IPS-18a (cell line): ENCODE data around the gene ARHGAP24.

Experiments used
- H3K27ac ChIP-seq: one replicate; pipeline ENCODE4 v1.5.1; 2013; ENCODE audit warnings: low read length
- H3K27me3 ChIP-seq: one replicate; pipeline ENCODE4 v1.6.1; 2013; ENCODE audit warnings: mild to moderate bottlenecking, low read length; ENCODE audit not compliant: control insufficient read depth, insufficient read depth
- H3K36me3 ChIP-seq: one replicate; pipeline ENCODE4 v1.6.1; 2013; ENCODE audit warnings: low read depth, low read length; ENCODE audit not compliant: control insufficient read depth
- H3K4me1 ChIP-seq: one replicate; pipeline ENCODE4 v1.6.1; 2013; ENCODE audit warnings: low read depth, low read length; ENCODE audit not compliant: control insufficient read depth
- H3K4me3 ChIP-seq: one replicate; pipeline ENCODE4 v1.5.1; 2013; ENCODE audit warnings: low read length
- H3K9ac ChIP-seq: one replicate; pipeline ENCODE4 v1.6.1; 2013; ENCODE audit warnings: mild to moderate bottlenecking, low read length, moderate library complexity
- H3K9me3 ChIP-seq: one replicate; pipeline ENCODE4 v1.6.1; 2013; ENCODE audit warnings: low read depth, low read length; ENCODE audit not compliant: control insufficient read depth

Gene ARHGAP24

DNA sequence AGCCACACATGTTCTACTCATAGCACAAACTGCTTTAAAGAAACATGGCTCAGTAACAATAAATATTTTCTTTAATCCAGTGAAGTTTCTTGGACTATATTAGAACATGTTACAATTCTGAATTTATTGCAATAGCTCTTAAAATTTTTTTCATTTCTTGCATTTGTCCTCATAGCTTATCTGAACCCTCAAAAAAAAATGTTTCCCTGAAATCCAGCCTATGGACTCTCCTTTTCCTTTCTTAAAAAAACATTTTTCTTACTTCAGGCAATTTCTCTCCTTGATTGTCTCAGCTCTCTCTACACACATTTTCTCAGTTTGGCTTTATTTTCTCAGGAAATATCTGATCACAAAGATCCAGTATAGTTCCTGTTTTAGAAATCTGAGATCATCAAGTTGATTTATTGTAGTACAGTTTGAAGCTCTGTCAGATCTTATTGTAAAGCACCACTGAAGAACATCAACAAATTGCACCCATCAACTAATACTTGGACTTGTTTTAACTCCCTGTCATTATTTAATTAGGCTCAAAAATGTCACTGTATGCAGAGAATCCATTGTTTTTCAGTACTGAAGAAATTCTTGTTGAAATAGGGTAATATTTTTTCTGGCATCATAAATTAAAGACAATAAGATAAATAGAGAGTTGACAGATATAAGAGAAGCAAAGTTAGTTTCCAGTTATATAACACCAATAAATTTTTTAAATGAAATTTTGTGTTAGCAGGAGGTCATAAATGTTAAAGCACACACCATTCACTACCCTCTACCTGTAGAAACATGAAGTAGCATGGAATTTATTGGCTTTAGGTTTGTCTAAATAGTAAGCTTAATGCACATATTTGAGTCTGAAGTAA is 317.7 kb downstream of the ARHGAP24 start:
- H3K27ac ChIP-seq: no peak overlapping the region

DNA sequence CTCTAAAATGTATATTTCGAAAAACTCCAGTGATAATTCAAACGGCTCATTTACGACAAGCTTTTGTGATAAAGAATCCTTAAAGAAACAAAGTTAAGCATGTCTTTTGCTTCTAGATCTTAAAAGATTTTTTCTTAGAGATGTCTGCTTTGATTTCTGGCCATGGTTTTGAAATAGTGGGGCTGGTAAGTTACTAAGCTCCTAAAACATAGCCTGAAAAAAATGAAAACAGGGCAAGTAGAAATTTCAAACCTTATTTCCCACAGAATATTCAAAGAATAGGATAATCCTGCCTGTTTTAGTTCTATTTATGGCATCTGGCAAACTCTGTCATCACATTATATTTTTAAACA is 318.3 kb downstream of the ARHGAP24 start:
- Histone ChIP-seq H3K4me3 (no peak overlapping the region), H3K4me1 (no peaks in the 10 kb centered on the region), H3K36me3 (no peaks in the 10 kb centered on the region), H3K9me3 (no peaks in the 10 kb centered on the region), H3K9ac (no peak overlapping the region), H3K27me3 (no peaks in the 10 kb centered on the region), H3K27ac (no peak overlapping the region)

More for the DNA sequence above, 317.7 kb downstream of the ARHGAP24 start:
- no peaks in the 10 kb centered on the region for H3K9me3 ChIP-seq
- no peak overlapping the region for H3K9ac ChIP-seq
- no peaks in the 10 kb centered on the region for H3K36me3 ChIP-seq
- no peaks in the 10 kb centered on the region for H3K27me3 ChIP-seq
- H3K4me1 ChIP-seq: no peaks in the 10 kb centered on the region
- H3K4me3 ChIP-seq: no peak overlapping the region

DNA sequence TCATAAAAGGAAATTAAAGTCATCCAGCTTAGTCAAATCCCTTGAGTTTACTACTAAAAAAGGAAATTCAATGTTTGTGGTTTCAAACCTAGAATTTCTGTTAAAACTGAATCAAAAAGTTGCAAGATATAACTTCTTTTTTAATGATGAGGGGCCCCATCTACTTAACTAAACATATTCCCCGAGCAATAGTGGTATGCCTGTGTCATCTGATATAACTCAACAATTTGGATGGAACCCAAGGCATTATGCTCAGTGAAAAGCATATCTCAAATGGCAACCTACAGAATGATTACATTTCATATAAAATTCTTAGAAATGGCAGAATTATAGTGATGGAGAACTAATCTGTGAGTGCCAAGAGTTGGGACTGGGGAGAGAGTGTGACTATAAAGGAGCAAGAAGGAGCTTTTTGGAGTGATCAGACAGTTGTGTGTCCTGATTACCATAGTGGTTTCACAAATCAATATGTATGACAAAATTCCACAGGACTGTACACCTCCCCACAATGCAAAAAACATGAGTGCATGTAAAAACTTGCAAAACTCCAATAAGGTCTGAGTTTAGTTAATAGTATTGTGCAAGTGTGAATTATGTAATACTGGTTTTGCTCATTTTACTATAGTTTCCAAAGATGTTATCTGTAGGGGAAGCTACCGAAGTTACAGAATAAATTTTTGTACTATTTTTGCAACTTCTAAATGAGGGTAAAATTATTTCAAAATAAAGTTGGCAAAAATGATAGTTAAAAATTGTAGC is 323.2 kb downstream of the ARHGAP24 start:
- no peaks in the 10 kb centered on the region for H3K9me3 ChIP-seq
- no peaks in the 10 kb centered on the region for H3K36me3 ChIP-seq
- no peak overlapping the region for H3K4me3 ChIP-seq
- H3K27me3 ChIP-seq: no peaks in the 10 kb centered on the region
- no peak overlapping the region for H3K9ac ChIP-seq
- H3K4me1 ChIP-seq: no peaks in the 10 kb centered on the region
- H3K27ac ChIP-seq: no peak overlapping the region

DNA sequence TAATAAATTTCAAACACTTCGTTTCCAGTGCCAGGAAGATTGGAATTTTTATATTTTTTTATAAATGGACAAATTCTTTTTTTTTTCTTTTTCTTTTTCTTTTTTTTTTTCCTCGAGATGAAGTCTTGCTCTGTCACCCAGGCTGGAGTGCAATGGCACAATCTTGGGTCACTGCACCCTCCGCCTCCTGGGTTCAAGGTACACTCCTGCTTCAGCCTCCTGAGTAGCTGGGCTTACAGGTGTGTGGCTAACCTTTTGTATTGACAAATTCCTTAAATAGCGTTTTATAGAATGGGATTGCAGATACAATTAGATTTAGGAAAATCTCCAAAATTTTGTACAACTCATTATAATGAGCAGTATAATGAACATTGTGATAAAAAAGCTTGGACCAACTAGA is 328.9 kb downstream of the ARHGAP24 start:
- H3K27ac ChIP-seq: no peak overlapping the region
- no peaks in the 10 kb centered on the region for H3K36me3 ChIP-seq
- H3K4me1 ChIP-seq: peaks cover 14% of the 10 kb centered on the region
- no peak overlapping the region for H3K9ac ChIP-seq
- H3K9me3 ChIP-seq: no peaks in the 10 kb centered on the region
- H3K4me3 ChIP-seq: no peak overlapping the region
- H3K27me3 ChIP-seq: no peaks in the 10 kb centered on the region

DNA sequence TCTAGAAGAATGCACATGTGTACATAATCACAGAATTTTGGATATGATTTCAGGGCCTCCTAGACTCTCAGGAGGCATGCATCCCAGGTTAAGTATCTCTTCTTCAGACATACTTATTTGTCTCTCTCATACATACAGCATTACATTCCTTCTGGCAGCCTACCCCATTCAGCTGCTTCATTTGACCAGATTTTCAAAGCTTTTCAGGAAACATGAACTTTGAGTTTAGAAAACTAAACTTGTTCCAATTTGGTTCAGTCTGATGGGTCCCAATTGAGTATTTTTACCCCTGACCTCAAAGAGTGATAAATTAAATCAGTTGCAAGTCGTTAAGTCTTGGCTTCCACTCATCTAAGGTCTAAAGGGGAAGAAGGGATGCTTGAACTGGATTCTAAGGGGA is 330.9 kb downstream of the ARHGAP24 start:
- Histone ChIP-seq H3K36me3 (no peaks in the 10 kb centered on the region), H3K4me1 (peaks cover 14% of the 10 kb centered on the region), H3K9ac (no peak overlapping the region), H3K9me3 (no peaks in the 10 kb centered on the region), H3K27ac (no peak overlapping the region), H3K27me3 (no peaks in the 10 kb centered on the region), H3K4me3 (no peak overlapping the region)

DNA sequence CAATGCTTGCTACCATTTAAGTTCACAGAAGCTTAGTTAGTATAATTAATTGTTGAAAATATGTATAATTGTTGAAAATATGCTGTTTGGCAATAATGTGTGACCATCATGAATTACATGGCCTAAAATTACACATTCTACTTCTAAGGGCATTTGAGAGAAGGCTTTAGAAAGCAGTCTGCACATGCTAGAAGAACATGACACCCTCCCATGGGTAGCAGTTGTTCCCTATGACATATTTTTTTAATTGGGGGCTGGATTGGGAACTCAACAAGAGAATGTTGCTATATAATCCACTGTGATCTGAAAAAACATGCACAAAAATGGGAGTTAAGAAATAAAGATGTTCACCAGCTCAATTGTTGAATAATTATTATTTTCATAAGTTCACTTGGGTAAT is 331.4 kb downstream of the ARHGAP24 start:
- peaks cover 14% of the 10 kb centered on the region for H3K4me1 ChIP-seq
- H3K27me3 ChIP-seq: no peaks in the 10 kb centered on the region
- H3K9me3 ChIP-seq: no peaks in the 10 kb centered on the region
- no peak overlapping the region for H3K9ac ChIP-seq
- no peak overlapping the region for H3K27ac ChIP-seq
- H3K36me3 ChIP-seq: no peaks in the 10 kb centered on the region
- no peak overlapping the region for H3K4me3 ChIP-seq

DNA sequence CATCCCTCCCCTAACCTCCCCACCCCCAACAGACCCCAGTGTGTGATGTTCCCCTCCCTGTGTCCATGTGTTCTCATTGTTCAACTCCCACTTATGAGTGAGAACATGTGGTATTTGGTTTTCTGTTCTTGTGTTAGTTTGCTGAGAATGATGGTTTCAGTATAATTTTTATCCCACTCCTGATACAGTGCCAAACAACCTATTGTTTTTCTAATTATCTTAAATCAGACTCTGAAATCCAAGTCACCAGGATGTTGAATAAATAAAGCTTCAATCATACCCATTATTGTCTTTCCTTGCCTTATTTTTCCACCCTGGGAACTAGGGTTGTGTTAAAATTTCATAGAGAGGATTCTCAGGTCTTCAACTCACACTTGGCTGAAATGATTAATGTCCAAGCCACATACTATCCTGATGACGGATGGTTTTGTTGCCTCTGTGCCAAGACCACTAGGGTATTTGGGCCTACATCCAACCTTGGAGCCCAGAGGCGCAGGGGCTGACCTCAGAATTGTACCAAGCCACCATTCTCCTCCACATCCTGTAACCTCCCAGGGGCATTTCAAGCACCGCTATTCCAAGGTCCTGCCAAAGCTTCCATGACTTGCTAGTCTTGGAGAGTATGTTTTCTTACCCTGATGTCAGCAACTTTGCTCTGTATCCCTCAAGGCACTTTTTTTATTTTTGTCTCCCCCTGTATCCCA is 332.4 kb downstream of the ARHGAP24 start:
- H3K27ac ChIP-seq: no peak overlapping the region
- no peaks in the 10 kb centered on the region for H3K9me3 ChIP-seq
- H3K36me3 ChIP-seq: no peaks in the 10 kb centered on the region
- no peak overlapping the region for H3K4me3 ChIP-seq
- H3K4me1 ChIP-seq: peaks cover 14% of the 10 kb centered on the region
- H3K9ac ChIP-seq: no peak overlapping the region
- H3K27me3 ChIP-seq: no peaks in the 10 kb centered on the region

DNA sequence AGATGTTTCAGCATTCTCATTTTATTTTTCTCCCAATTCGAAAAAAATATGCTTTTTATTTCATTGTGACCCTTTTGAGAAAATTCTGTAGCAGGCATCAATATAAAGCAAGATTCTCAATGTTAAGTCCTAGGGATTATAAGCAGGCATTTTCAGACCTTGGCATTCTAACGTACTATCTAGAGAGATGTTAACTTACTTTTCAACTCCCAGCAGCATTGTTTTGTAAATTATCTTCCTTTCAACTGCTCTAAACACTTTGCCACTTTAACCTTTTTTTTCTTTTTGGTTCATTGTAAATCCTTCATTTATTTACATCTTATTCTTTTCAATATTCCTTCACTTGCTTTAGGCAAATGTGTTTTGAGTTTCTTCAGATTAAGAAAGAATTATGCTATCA is 333.2 kb downstream of the ARHGAP24 start:
- no peaks in the 10 kb centered on the region for H3K27me3 ChIP-seq
- no peak overlapping the region for H3K27ac ChIP-seq
- H3K36me3 ChIP-seq: no peaks in the 10 kb centered on the region
- peaks cover 14% of the 10 kb centered on the region for H3K4me1 ChIP-seq
- no peak overlapping the region for H3K4me3 ChIP-seq
- H3K9ac ChIP-seq: no peak overlapping the region
- no peaks in the 10 kb centered on the region for H3K9me3 ChIP-seq

DNA sequence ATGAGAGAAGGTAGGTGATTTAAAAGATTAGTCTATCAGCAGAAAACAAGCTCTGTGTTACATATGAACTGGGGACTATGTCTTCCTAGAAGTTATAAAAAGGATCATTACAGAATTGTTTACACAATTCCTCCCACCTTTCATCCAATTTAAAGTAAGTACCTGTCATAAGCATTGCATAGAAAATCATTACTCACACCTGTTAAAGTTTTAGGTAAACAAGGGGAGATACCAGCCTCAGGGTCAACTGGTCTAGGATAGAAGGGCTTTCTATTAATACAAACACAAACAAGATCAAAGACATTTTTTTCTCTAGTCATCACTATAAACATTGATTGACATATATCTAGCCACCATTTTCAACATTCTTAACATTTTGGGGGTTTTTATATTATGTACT is 333.9 kb downstream of the ARHGAP24 start:
- Histone ChIP-seq H3K4me1 (peaks cover 14% of the 10 kb centered on the region), H3K9ac (no peak overlapping the region), H3K27ac (no peak overlapping the region), H3K9me3 (no peaks in the 10 kb centered on the region), H3K4me3 (no peak overlapping the region), H3K36me3 (no peaks in the 10 kb centered on the region), H3K27me3 (no peaks in the 10 kb centered on the region)

DNA sequence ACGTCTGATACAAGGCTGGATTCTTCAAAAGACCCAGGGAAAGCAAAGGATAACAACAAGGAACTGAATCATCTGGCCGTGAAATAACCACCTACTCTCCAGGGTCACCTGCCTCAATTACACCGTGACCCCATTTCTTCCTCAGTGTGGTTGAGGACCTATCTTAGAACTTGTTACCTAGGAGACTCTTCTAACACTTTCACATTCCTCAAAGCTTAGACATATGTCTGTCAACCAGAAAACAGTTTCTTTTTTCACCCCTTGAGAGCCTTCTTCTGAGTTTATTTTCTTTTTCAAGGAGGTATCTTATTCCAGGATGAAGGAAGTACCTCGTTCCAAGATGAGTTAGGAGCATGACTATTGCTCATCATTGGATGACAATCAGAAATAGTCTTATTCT is 337.8 kb downstream of the ARHGAP24 start:
- Histone ChIP-seq H3K4me3 (no peak overlapping the region), H3K27ac (no peak overlapping the region), H3K9me3 (no peaks in the 10 kb centered on the region), H3K27me3 (no peaks in the 10 kb centered on the region), H3K36me3 (no peaks in the 10 kb centered on the region), H3K4me1 (peaks cover 8% of the 10 kb centered on the region), H3K9ac (no peak overlapping the region)

DNA sequence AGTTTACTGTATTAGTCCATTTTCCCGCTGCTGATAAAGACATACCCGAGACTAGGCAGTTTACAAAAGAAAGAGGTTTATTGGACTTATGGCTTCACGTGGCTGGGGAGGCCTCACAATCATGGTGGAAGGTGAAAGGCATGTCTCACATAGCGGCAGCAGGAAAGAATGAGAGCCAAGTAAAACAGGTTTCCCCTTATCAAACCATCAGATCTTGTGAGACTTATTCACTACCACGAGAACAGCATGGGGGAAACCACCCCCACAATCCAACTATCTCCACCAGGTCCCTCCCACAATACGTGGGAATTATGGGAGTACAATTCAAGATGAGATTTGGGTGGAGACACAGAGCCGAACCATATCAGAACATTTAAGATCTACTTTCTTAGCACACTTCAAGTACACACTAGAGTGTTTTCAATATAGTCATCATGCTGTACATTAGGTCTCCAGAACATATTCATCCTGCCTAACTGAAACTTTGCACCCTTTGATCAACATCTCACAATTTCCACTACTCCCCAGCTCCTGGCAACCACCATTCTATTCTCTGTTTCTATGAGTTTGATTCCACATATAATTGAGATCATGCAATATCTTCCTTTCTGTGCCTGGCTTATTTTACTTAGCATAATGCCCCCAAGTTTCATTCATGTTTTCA is 341.0 kb downstream of the ARHGAP24 start:
- Histone ChIP-seq H3K4me1 (peaks cover 3% of the 10 kb centered on the region), H3K27ac (no peak overlapping the region)

More for the DNA sequence above, 341.0 kb downstream of the ARHGAP24 start:
- H3K9me3 ChIP-seq: no peaks in the 10 kb centered on the region
- H3K36me3 ChIP-seq: no peaks in the 10 kb centered on the region
- no peaks in the 10 kb centered on the region for H3K27me3 ChIP-seq
- no peak overlapping the region for H3K4me3 ChIP-seq
- no peak overlapping the region for H3K9ac ChIP-seq
